ENCODE results near the gene GID8. TPM values are rescaled to one million over a fixed set of nuclear protein-coding genes. Genes with fewer than 3 reads are reported as not detected.

GID8 gene
- total and polyA plus RNA-seq, 9 of the 15 experiments (the other 6 are each of a cell fraction or from before 2014, with no cell fraction given), result 7.5 to 31.6 (median 22.2) TPM

- CTCF ChIA-PET (ENCODE audit: low intra/inter-chr PET ratio), result no interaction called here
- in situ Hi-C loops (cut with MboI) (no loop called here), intact Hi-C loops (cut with micrococcal nuclease) (no loop called here)
- BruUV-seq (replicated peaks), result no TSS peak
- Histone ChIP-seq H3K9ac (ENCODE audit: insufficient read depth in 1 of 2, low read depth in 2 of 2, low read length in 2 of 2) (peak overlapping the region in 1 of 2 experiments; percentile 14; a peak in 1 of 4 replicates), H3K36me3 (ENCODE audit: control insufficient read depth, insufficient read depth, low read length) (peaks cover 44% of the 10 kb centered on the region; the same call in 2 of the 3 replicates), H3K4me1 (replicated peaks in 1 of 2; ENCODE audit: control insufficient read depth in 2 of 2, insufficient read depth in 2 of 2, low read length in 2 of 2) (peaks cover 32 to 45% of the 10 kb centered on the region in 2 experiments; a peak in 4 of 5 replicates), H3K4me2 (ENCODE audit: insufficient read depth, low read length) (no peak overlapping the region), H3K4me3 (no peak overlapping the region), H3K79me2 (ENCODE audit: control insufficient read depth, insufficient read depth, low read length) (peaks cover 99% of the 10 kb centered on the region), H2AFZ (ENCODE audit: low read depth, low read length) (no peak overlapping the region), H3K9me1 (ENCODE audit: control insufficient read depth, insufficient read depth, low read length) (peaks cover 7% of the 10 kb centered on the region), H3K27ac (ENCODE audit: extremely low read depth, low read depth, low read length) (peak overlapping the region; percentile 12; the same call in 1 of the 3 replicates), H4K20me1 (replicated peaks; ENCODE audit: control insufficient read depth, insufficient read depth, low read length) (peaks cover 64% of the 10 kb centered on the region), H3K9me3 (replicated peaks; ENCODE audit: control insufficient read depth, insufficient read depth, low read depth, low read length) (no peaks in the 10 kb centered on the region), H3K27me3 (ENCODE audit: control insufficient read depth in 2 of 2, insufficient read depth in 2 of 2, low read length in 2 of 2) (no peaks in the 10 kb centered on the region)
- WGBS (ENCODE audit: insufficient coverage, low coverage, missing lambda C conversion rate), result 81% methylated on average over 14 of the region's 14 CpGs
- no peak for TF ChIP-seq GABPB2 (CRISPR knock-in tag; conservative IDR thresholded peaks at IDR 0.05)
- TF ChIP-seq PCBP1 (IDR thresholded peaks at IDR 0.05; ENCODE audit: low read depth, low read length, poor library complexity, severe bottlenecking), result no peak
- no peak for TF ChIP-seq MLX (CRISPR knock-in tag; conservative IDR thresholded peaks at IDR 0.05)
- TF ChIP-seq HNRNPL (IDR thresholded peaks at IDR 0.05; ENCODE audit: low read depth, low read length), result no peak
- no peak for TF ChIP-seq POLR2A (conservative IDR thresholded peaks at IDR 0.05)
- no peak for TF ChIP-seq ID3 (CRISPR knock-in tag; IDR thresholded peaks at IDR 0.05)
- TF ChIP-seq ID3 (tag; IDR thresholded peaks at IDR 0.05), result no peak
- TF ChIP-seq YY1 (IDR thresholded peaks at IDR 0.05; ENCODE audit: borderline replicate concordance in 1 of 3, control insufficient read depth in 1 of 3, extremely low read depth in 1 of 3, insufficient read depth in 3 of 3, insufficient read length in 1 of 3, insufficient replicate concordance in 2 of 3, low read depth in 1 of 3, low read length in 2 of 3), result no peak
- TF ChIP-seq HIVEP1 (CRISPR knock-in tag; IDR thresholded peaks at IDR 0.05), result no peak
- FAIRE-seq (no peak), DNase-seq (ENCODE audit: extremely low read depth in 1 of 4, low spot score in 3 of 4) (no peak), ATAC-seq (no peak)
- POLR2A ChIA-PET, result interaction anchor here (0.6 to 5.1 kb wide), 8 partner anchors 8 to 471 kb away, joined by 3 to 64 read pairs (median 4); partner anchors contain the start of gene GID8
These were observed 9.6 kb upstream of the GID8 start for GRCh38 chr20:62928246-62928939.
